ENCODE data around the gene APELA.
"Not testable (repeated sequence)": the region's sequence is repeated elsewhere in the genome, so short reads cannot be mapped to it uniquely, and the experiment has no call there.

Gene APELA, protein sequence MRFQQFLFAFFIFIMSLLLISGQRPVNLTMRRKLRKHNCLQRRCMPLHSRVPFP

DNA sequence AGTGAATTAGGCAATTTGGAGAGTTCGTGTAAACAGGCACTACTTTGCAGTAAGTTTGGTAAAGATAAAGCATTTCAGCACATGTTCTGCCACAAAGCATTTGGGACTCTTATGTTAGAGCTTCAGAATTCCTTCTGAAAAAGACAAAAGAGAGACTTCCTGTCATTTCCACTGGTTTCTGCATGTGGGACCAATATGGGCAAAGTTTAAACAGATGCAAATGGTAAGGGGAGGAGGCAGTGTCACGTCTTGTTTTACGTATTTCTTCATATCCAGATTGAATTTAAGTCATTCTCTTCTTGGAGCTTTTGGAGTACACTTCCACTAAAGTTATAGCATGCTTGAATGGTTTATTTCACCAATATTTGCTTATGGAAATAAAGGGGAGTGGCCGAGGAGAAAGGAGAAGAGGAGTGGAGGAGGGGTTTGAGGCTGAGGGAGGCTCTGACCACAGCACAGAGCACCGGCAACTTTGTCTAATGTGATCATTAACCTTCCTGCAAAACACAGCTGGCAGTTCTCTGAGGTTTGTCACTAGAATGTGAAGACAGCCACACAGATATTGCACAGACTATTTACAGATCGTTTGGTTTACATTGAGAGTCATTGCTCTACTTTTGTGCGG is at the start of gene APELA:
TSS of gene APELA (plus strand) at position 479 of the 625 bp plus-strand sequence. CDS start 154 bp downstream, outside the sequence.
- DNase-seq: no peak

DNA sequence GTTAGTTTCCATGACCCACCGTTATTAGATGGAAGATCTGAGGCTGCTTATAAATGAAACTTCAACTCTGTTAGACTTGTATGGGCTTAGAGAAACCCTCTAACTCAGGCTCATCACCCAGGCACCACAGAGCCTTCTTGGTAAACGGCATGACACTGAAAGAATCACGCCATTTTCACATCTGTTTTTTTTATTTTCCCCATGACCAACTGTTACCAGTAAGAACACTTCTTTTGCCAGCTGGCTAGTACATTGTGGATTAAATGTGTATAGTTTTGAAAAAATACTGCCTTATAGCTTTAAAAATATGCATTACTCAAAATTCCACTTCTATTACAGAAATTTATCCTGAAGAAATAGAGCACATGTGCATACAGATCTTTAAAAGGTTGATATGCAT is 48.0 kb upstream of the APELA start:
- no peak for DNase-seq

DNA sequence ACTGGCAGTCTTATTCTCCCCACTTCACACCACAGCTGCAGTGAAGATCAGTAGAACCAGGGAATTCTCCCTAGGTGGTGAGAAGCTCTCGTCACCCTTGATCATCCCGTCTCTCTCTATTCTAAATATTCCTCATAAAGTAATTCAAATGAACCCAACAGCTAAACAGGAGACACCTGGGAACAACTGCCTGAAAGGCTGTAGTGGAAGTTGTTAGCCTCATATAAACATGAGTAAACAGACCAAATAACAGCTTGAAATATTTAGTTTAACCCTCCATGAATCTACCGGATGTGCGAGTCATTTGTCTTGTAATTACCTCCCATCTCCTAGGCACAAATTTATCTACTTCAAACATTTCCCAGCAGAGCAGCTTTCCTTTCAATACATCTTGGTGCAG is 30.4 kb upstream of the APELA start:
- DNase-seq: no peak

DNA sequence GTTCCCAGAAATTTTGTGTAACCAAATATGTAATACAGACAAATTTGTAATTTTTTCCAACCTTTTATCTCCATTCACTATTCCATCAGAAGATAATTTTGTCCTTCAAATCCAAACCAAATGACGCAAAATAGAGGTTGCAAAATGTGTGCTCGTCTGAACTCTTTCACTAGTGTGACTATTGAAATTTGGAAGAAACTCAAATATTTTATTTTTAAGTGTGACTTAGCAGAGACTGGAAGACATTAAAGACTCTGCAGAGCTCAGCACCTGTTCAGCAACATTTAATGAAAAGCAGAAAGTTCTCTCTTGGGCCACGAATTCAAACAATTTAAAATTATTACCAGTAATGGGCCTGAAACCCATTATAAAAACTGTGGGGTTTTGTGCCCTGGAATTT is 30.0 kb upstream of the APELA start:
- DNase-seq: no peak

DNA sequence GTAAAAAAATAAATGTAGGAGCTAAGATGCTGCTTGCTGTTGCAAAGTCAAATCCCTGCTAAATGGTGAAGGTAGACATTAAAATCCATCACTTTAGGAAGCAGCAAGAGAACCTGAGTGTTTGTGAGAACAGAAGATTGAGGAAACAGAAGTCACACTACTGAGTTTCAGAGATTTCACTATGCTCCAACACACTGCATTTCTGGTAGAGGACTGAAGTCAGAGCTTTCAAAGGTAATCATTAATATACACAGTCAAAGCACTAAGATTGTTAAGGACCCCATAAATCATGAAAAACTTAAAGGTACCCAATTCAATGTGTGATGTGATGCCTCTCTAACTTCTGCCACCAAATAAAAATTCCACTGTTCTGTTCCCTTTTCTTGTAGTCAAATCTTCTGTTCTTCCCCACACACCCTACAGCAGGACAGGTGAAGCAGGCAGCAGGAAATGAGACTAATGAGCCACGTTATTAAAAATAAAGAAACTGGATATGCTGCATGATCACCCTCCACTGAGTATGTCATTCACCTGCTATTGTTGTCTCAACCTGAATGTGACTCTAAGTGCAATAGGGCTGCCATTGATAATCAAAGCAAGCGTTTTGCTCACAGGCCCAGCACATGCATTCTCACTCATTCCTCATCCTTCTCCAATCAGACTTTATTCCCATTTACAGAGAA is 28.9 kb upstream of the APELA start:
- DNase-seq: no peak

DNA sequence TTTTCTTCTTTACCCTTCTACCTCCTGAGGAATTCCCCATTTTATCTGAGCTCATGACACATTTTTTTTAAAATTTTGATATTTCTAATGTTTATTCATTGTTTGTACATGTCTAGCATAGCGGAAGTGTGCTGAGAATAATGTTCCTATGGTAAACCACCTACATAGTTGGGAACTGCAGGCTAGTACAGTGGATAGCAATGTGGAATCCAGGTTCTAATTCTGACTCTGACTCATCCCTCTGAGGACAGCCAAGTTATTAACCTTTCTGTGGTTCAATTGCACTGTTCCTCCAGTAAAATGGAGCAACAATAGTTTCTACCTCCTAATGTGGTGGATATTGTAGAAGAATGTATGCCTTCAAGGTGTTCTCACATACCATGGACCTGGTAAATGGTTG is 20.6 kb upstream of the APELA start:
- no peak for DNase-seq

DNA sequence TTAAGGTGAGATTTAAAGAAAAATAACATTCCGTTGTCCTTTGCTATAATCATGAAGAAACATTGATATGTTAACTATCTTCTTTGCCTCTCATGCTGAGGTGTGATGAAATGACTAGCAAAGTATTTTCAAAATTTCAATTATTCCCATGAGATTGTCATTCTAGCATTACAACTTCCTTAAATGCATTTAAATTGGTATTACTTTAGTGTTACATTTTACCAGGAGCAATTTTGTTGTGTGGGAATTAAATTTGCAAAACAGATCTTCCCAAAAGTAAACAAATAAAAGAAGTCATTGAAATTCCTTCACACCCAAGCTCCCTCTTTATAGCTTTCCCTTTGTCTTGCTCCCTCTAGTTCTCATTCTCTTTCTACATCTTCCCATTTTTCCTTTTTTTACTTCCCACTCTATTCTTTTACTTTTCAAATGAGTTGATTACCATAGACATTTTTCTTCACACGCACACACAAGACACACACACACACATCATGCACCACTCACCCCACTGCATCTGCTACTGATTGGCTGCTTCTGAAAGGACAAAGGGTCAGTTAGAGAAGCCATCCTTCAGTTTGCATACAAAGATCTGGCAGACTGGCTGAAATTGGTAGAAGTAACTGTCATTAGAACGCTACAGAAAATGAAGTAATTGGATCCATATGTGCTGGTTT is 10.0 kb upstream of the APELA start:
- DNase-seq: no peak

DNA sequence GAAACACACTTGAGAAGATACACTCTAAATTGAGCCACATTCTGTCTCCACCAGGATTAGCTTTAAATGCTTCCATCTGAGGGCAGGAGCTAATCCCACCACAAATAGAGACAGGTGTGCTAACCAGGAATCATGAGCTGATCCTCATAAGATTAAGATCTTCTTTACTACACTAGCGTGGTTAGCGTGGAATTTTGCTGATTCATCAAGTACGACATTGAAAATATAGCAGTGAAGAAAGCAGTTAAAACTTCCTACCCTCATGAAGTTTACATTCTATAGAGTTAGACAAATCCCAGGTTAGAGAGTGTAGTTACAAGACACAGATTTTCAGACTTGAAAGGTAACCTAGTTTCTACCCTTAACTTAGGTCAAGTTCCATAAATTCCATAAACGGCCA is 5.3 kb upstream of the APELA start:
- no peak for DNase-seq

DNA sequence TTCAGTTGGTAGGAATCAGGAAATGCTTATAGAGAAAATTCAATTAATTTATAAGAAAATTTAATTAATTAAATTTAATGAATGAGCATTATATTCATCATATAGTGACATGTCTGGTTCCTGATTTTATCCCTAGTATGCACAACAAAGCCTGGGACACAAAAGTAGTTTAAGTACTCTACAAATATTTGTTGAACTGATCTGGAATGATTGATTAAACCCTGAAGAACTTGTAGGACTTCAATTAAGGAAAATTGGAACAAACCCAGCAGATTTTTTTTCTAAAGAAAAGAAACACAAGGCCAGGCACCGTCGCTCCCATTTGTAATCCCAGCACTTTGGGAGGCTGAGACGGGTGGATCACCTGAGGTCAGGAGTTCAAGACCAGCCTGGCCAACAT is 4.5 kb upstream of the APELA start:
- DNase-seq: no peak

DNA sequence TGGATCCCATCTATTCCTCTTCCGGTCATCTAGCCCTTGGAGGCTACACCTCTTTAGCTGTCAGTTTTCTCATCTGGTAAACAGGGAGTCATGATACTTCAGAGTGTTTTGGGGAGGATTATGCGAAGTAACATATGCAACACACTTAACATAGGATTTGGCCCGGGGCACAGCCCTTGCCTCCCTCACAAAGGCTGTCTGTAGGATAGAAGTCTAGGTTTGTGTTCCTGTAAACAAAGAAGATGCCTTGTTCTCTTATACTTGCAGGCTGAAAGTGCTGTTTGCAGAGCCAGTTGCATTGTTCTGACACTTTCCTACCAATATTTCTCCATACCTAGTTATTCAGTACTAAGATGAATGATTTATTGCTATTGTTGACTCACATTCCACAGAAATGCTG is 2.2 kb upstream of the APELA start:
- no peak for DNase-seq

DNA sequence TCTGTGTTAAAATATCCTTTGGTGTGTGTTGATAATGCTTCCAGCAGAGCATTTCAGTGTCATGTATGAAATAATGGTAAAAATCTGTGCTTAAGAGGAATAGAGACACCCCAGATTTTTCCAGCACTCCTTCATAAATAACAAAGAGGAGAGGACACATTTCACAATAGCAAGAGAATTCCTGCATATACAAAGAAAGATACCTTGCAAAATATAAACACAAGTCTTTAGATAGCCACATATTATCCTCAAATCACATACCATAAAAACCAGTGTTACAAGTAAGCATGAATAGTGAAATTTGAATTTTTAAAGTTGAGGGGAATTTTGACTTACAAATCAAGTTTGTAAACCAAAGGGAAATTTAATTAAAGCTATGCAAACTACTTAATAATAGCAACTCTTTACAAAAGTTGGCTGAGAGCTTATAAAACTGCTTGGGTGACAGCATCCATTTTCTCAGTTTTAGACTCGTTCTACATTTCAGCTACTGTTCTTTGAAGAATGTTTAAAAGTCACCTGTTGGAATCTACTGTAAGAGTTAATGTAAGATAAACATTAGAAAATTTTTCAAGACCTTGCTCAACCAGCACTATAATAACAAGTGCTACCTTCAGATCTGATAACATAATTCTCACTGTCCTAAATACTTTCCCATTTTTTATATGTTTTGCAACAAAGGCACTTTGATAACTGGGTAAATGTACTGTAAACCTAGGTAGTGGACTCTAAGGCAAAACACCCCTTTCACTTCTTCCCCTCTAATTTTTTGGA is 3.7 kb downstream of the APELA start:
- DNase-seq: no peak

DNA sequence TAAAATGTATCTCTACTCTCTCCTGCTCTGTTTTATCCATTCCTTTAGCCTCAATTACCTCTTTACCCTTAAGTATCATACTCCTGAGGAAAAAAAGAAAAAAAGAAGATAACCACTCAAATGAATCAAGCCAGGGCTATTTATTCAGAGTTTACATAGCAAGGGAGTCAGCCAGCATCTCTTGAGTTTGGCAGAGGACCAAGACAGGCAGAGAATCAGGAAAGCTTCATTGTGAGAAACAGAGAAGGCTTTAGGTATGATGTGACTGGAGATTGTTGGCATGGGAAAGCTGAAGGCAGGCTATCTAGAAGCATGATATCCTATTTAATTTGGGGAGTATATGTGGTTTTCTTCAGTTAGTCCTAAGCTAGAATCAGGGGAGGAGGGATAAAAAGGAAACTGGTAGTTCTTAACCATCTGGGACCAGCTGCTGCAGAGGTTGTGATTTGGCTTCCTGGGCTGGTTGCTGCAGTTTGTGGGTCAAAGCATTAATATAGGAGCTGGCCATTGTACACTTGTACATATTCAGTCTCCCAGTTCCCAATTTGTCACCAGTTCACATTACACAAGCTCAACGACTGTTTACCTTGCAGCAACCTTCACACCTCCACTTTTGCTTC is 11.2 kb downstream of the APELA start:
- DNase-seq: no peak

DNA sequence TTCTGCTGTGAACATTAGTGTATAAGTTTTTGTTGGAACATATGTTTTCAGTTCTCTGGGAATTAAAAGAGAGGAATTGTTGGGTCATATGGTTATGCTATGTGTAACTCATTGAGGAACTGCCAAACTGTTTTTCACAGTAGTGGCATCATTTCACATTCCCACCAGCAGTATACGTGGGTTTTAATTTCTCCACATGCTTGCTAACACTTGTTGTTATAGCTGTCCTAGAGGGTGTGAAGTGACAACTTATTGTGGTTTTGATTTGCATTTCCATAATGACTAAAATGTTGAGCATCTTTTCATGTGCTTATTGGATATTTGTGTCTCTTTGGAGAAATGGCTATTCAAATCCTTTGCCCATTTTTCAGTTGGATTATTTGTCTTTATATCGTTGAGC is 13.7 kb downstream of the APELA start:
- DNase-seq: no peak

DNA sequence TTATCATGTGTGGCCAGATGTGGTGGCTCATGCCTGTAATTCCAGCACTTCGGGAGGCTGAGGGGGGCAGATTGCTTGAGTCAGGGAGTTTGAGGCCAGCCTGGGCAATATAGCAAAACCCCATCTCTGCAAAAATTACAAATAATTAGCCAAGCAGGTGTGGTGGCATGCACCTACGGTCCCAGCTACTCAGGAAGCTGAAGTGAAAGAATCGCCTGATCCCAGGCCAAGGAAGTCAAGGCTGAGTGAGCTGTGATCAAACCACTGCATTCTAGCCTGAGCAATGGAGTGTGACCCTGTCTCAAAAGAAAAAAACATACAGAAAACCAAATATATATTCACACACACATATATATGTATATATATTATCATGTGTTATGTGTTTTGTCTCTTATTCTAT is 15.0 kb downstream of the APELA start:
- no peak for DNase-seq

DNA sequence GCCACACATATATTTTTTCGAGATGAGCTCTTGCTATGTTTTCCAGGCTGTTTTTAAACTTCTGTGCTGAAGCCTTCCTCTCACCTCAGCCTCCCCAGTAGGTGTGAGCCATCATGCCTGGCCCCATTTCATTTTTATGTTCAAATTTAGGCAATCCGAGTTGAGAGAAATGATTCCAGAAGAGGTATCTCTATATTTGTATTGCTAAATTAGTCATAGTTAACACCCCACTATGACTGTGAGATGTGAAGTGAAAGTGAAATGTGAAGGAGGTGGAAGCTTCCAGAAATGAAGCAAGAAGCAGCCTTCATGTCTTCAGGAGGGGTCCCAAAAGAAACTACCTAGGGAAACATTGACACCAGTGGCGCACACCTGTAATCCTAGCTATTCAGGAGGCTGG is 17.7 kb downstream of the APELA start:
- no peak for DNase-seq

DNA sequence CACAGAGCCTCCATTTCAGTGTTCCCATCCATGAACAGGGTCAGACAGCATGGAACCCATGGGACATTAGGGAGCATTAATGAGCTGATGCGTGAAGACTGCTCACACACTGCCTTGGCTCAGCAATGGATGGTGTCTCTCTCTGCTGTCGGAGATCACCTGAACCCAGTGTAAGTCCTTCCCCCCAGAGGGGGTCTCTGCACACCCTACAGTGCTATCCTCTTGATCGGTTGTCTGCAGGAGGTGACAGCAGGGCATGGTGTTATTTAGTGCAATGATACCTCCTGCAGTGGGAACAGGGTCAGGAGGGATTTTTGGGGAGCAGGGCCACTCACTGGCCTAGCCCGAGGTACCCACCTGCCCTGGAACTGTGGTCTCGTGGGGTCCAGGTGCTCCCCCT is 25.6 kb downstream of the APELA start:
- no peak for DNase-seq

DNA sequence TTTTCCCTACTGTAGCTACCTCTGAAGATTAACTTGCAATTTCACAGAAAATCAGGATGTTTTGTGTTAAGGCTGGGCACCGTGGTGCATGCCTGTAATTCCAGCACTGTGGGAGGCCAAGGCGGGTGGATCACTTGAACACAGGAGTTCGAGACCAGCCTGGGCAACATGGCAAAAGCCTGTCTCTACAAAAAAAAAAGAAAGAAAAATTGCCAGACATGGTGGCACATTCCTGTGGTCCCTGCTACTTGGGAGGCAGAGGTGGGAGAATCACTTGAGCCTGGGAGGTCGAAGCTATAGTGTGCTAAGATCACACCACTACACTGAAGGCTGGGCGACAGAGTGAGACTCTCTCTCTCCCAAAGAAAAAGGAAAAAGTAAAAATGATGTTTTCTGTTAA is 27.4 kb downstream of the APELA start:
- DNase-seq: no peak

DNA sequence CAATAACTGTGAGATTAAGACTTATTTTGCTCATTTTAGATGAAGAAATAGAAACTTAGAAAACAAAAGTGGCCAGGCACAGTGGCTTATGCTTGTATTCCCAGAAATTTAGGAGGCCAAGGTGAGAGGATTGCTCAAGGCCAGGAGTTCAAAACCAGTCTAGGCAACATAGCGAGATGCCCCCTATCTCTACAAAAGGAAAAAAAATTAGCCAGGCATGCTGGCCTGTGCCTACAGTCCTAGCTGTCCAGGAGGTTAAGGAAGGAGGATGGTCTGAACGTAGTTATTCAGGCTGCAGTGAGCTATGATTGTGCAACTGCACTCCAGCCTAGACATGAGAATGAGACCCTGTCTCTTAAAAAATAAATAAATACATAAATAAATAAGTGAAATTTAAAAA is 28.0 kb downstream of the APELA start:
- DNase-seq: no peak

DNA sequence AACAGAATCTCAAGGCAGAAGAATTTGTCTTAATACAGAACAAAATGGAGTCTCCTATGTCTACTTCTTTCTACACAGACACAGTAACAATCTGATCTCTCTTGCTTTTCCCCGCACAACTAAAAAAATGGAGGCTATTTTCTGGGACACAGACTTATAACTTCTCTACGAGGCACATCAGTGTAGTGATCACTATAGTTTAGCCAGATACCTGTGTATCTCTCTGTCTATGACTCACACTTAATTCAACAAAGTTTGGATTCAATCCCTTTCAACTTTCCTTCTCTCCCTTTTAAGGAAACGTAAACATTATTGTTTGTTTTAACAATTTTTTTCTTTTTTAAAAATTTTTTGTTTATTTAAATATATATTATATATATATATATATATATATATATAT is 29.4 kb downstream of the APELA start:
- DNase-seq: no peak

DNA sequence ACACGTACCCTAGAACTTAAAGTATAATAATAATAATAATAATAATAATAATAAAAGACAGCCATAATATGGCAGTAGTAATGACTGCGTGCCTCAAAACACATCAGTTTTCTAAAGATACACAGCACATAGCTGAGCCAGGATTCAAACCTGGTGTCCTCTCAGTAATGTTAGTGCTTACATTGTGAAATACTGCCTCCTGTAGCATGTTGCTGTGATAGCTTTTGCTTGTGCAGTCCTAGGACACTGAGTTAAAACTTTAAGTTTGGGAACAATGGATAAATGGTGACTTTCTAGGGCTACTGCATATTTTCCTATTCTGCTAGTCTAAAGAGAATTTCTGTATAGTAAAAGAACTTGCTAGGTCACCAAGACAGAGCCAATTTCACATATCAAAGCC is 36.5 kb downstream of the APELA start:
- not testable (repeated sequence) for DNase-seq

DNA sequence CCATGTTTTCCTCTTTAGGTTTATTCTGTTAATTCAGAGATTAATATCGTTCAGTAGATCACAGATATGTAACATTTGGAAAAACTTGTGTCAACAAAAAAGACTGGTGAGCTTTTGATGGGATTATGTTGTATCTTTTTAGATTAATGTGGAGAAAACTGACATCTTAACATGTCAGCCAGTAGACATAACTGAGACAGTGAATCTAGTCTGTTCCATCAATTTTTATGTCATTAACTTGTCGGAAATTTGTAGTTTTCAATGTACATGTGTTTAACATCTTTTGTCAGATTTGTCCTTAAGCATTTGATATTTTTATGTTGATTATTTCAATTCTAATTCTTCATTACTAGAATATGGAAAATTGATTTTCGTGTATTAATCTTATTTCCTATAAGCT is 42.0 kb downstream of the APELA start:
- DNase-seq: no peak

DNA sequence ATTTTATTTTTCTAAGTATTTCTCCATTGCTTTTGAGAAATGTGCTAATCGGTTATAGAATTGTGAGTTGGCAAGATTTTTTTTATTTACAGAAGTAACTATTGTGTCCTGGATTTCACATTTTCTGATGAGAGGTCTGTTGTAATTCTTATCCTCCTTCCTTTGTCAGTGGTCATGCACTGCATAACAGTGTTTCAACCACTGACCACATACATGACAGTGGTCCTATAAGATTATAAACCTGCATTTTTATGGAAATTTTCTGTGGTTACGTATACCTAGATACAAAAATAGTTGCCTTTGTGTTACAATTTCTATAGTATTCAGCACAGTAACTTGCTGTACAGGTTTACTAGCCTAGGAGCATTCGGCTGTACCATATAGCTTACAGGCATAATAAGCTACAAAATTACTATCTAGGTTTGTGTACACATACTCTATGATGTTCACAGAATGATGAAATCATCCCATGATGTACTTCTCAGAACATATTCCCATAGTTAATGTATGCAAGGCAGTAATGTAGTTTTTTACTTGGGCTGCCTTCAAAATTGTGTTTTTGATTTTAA is 47.8 kb downstream of the APELA start:
- no peak for DNase-seq

DNA sequence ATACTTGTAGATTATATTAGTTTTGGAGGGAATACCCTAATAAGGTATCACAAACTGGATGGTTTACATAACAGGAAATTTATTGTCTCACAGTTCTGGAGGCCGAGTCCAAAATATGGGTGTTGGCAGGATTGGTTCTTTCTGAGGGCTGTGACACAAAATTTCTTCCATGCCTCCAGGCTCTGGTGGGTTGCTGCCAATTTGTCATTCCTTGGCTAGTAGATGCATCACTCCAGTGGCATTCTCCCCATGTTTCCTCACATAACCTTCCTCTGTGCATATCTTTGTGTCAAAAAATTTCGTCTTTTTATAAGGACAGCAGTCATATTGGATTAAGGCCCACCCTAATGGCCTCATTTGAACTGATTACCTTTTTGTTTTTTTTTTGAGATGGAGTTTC is 49.3 kb downstream of the APELA start:
- DNase-seq: no peak
